Suprapubic skin (tissue), 4 donors: ENCODE measurements around the gene BGLAP. TPM values are rescaled to one million over a fixed set of nuclear protein-coding genes. Genes with fewer than 3 reads are reported as not detected.

Experiments
- DNase-seq, 2 donors: peaks; one replicate each; pipeline ENCODE4 v3.0.0-alpha.2; 2019; ENCODE audit warnings: low spot score in 2 of 2
- H3K27ac ChIP-seq: fragments of 200-600 bp; sonication (generic); one replicate; pipeline ENCODE4 v1.5.1; 2019
- H3K27me3 ChIP-seq: fragments of 200-600 bp; sonication (generic); one replicate; pipeline ENCODE4 v1.5.1; 2019
- H3K36me3 ChIP-seq: fragments of 200-600 bp; sonication (generic); one replicate; pipeline ENCODE4 v1.5.1; 2019
- H3K4me1 ChIP-seq: fragments of 200-600 bp; sonication (generic); one replicate; pipeline ENCODE4 v1.5.1; 2019
- H3K4me3 ChIP-seq: fragments of 200-600 bp; sonication (generic); one replicate; pipeline ENCODE4 v1.5.1; 2019; ENCODE audit warnings: mild to moderate bottlenecking
- H3K9me3 ChIP-seq: fragments of 200-600 bp; sonication (generic); one replicate; pipeline ENCODE4 v1.5.1; 2019
- CTCF ChIP-seq, 2 donors: fragments of 200-600 bp in 1 of 2; fragments of 450-650 bp in 1 of 2; sonication (generic) in 1 of 2; IDR thresholded peaks; one replicate each; pipeline ENCODE4 v1.5.1; 2016 to 2019; ENCODE audit warnings: antibody characterized with exemption in 2 of 2, mild to moderate bottlenecking in 1 of 2, moderate library complexity in 1 of 2
- EP300 ChIP-seq: sonication (generic); formaldehyde crosslinking; IDR thresholded peaks from one replicate; pipeline ENCODE4 v1.6.1; 2017; ENCODE audit warnings: antibody characterized with exemption
- POLR2A ChIP-seq, 2 donors: fragments of 450-650 bp; IDR thresholded peaks; one replicate each; pipeline ENCODE4 v1.6.1; 2017; ENCODE audit warnings: antibody characterized with exemption in 2 of 2, mild to moderate bottlenecking in 2 of 2, moderate library complexity in 2 of 2
- POLR2AphosphoS5 ChIP-seq, 3 donors: sonication (generic); formaldehyde crosslinking; IDR thresholded peaks; one replicate each; pipeline ENCODE4 v1.6.1; 2017; ENCODE audit warnings: antibody characterized with exemption in 3 of 3
- WGBS: methylation state at CpG from one replicate; pipeline ENCODE4 v1.1.5; 2018; 5-methylcytosine and 5-hydroxymethylcytosine counted together
- total RNA-seq, 4 donors: library from RNA; depleted of rRNA; stranded (reverse); fragments of >200 nt; gene quantifications; one replicate each; pipeline ENCODE4 v1.1.0, GENCODE V29; 2016

Gene BGLAP
- total RNA-seq, 4 donors from 2014 or later: 1.2 to 4.4 TPM; not detected in 2

GRCh38 chr1:156244712-156245111 is 2.7 kb downstream of the BGLAP start:
- peaks cover 16% of the 10 kb centered on the region for H3K36me3 ChIP-seq
- H3K4me1 ChIP-seq: peaks cover 65% of the 10 kb centered on the region
- DNase-seq: no peak
- H3K27ac ChIP-seq: no peak overlapping the region
- TF ChIP-seq CTCF (IDR thresholded peaks at IDR 0.05) (no peak), POLR2A (IDR thresholded peaks at IDR 0.05) (no peak), EP300 (no peak), POLR2AphosphoS5 (IDR thresholded peaks at IDR 0.05) (no peak)
- peaks cover 6% of the 10 kb centered on the region for H3K27me3 ChIP-seq
- no peak overlapping the region for H3K4me3 ChIP-seq
- WGBS: 72% methylated on average over 7 of the region's 17 CpGs
- H3K9me3 ChIP-seq: no peaks in the 10 kb centered on the region

GRCh38 chr1:156245451-156246232 is 3.7 kb downstream of the BGLAP start:
- Histone ChIP-seq H3K9me3 (no peaks in the 10 kb centered on the region), H3K36me3 (peaks cover 17% of the 10 kb centered on the region), H3K4me1 (peaks cover 75% of the 10 kb centered on the region), H3K27ac (no peak overlapping the region), H3K4me3 (peak overlapping the region; percentile 38), H3K27me3 (peaks cover 6% of the 10 kb centered on the region)
- TF ChIP-seq CTCF (IDR thresholded peaks at IDR 0.05): no peak
- no peak for TF ChIP-seq POLR2A (IDR thresholded peaks at IDR 0.05)
- TF ChIP-seq POLR2AphosphoS5 (IDR thresholded peaks at IDR 0.05): no peak
- no peak for TF ChIP-seq EP300
- WGBS: 33% methylated on average over 14 of the region's 69 CpGs
- DNase-seq: peak in 1 of 2 donors; percentile 68

GRCh38 chr1:156246241-156246780 is 4.3 kb downstream of the BGLAP start:
- Histone ChIP-seq H3K36me3 (peaks cover 24% of the 10 kb centered on the region), H3K9me3 (no peaks in the 10 kb centered on the region), H3K4me3 (peak overlapping the region; percentile 38), H3K4me1 (peaks cover 81% of the 10 kb centered on the region), H3K27ac (peak overlapping the region; percentile 41), H3K27me3 (peaks cover 6% of the 10 kb centered on the region)
- 73% methylated on average over 9 of the region's 10 CpGs for WGBS
- DNase-seq: no peak
- TF ChIP-seq POLR2A (IDR thresholded peaks at IDR 0.05) (no peak), POLR2AphosphoS5 (IDR thresholded peaks at IDR 0.05) (no peak), CTCF (IDR thresholded peaks at IDR 0.05) (no peak), EP300 (no peak)

GRCh38 chr1:156246781-156247459 is 4.9 kb downstream of the BGLAP start:
- H3K4me1 ChIP-seq: peaks cover 81% of the 10 kb centered on the region
- H3K27me3 ChIP-seq: peaks cover 6% of the 10 kb centered on the region
- DNase-seq: peak in 1 of 2 donors; percentile 69
- H3K27ac ChIP-seq: peak overlapping the region; percentile 41
- no peaks in the 10 kb centered on the region for H3K9me3 ChIP-seq
- 31% methylated on average over 10 of the region's 16 CpGs for WGBS
- no peak overlapping the region for H3K4me3 ChIP-seq
- peaks cover 30% of the 10 kb centered on the region for H3K36me3 ChIP-seq
- TF ChIP-seq CTCF (IDR thresholded peaks at IDR 0.05): no peak
- TF ChIP-seq POLR2AphosphoS5 (IDR thresholded peaks at IDR 0.05): no peak
- no peak for TF ChIP-seq EP300
- no peak for TF ChIP-seq POLR2A (IDR thresholded peaks at IDR 0.05)
